T-cell (primary cell): Measurements from ENCODE around the gene NEUROD1. TPM values are rescaled to one million over a fixed set of nuclear protein-coding genes. Genes with fewer than 3 reads are reported as not detected.

Source experiments
- ATAC-seq, 4 experiments: fragments of 200-7000 bp in 3 of 4; fragments of 150-1000 bp in 1 of 4; cut with Tn5 transposase; replicated peaks in 1 of 4; 1 replicate in 3 of 4; 2 replicates in 1 of 4; pipeline ENCODE4 v1.10.0; 2021; ENCODE audit warnings: moderate library complexity in 3 of 4, mild to moderate bottlenecking in 2 of 4, moderate number of reproducible peaks in 1 of 4
- CTCF ChIA-PET, 2 donors: fragments of 300-600 bp; sonication (Branson Sonifier 250); formaldehyde crosslinking; loops; one replicate each; lab custom pipeline; 2022; ENCODE audit warnings: antibody characterized with exemption in 2 of 2; lab: Charles Lee
- POLR2A ChIA-PET, 2 donors: fragments of 300-600 bp; sonication (Branson Sonifier 250); formaldehyde crosslinking; loops; one replicate each; lab custom pipeline; 2022; ENCODE audit warnings: antibody characterized with exemption in 2 of 2; lab: Charles Lee
- DNase-seq, 35 experiments: peaks; one replicate each; pipeline versions ENCODE4 v3.0.0 to v3.0.0-alpha.2; 2013 to 2023
- H3K27ac ChIP-seq: one replicate; pipeline ENCODE4 v1.5.1; 2013; ENCODE audit warnings: low read length
- H3K27me3 ChIP-seq, 2 experiments: replicated peaks in 1 of 2; 1 replicate in 1 of 2; 2 replicates in 1 of 2; pipeline versions ENCODE4 v1.6.1 to v1.7.0; 2013; ENCODE audit warnings: low read length in 1 of 2, mixed read lengths in 1 of 2; ENCODE audit not compliant: control insufficient read depth in 2 of 2, insufficient read depth in 2 of 2; ENCODE audit errors: extremely low read depth in 1 of 2
- H3K36me3 ChIP-seq, 2 donors: 1 replicate in 1 of 2; 2 replicates in 1 of 2; pipeline versions ENCODE4 v1.6.1 to v1.7.0; 2013; ENCODE audit warnings: low read length in 1 of 2; ENCODE audit not compliant: control insufficient read depth in 2 of 2, insufficient read depth in 1 of 2; ENCODE audit errors: extremely low read depth in 1 of 2
- H3K4me1 ChIP-seq, 2 experiments: 1 replicate in 1 of 2; 2 replicates in 1 of 2; pipeline versions ENCODE4 v1.6.1 to v1.7.0; 2013; ENCODE audit warnings: low read length in 2 of 2, mixed read lengths in 1 of 2; ENCODE audit not compliant: insufficient read depth in 2 of 2, control insufficient read depth in 1 of 2; ENCODE audit errors: extremely low read depth in 1 of 2
- H3K4me3 ChIP-seq, 2 donors: 1 replicate in 1 of 2; 2 replicates in 1 of 2; pipeline versions ENCODE4 v1.5.1 to v1.7.0; 2013; ENCODE audit warnings: mild to moderate bottlenecking in 2 of 2, low read length in 1 of 2, moderate library complexity in 1 of 2; ENCODE audit not compliant: control insufficient read depth in 1 of 2; ENCODE audit errors: extremely low read depth in 1 of 2
- H3K9me3 ChIP-seq: 2 replicates; pipeline ENCODE4 v1.7.0; 2013
- H3K27ac Mint-ChIP-seq, 2 donors: one replicate each; pipeline ENCODE4 v1.8.0; 2020 to 2021; ENCODE audit warnings: mild to moderate bottlenecking in 2 of 2, mixed read lengths in 2 of 2
- H3K27me3 Mint-ChIP-seq, 2 donors: one replicate each; pipeline ENCODE4 v1.8.0; 2021 to 2022; ENCODE audit warnings: mixed read lengths in 2 of 2
- H3K36me3 Mint-ChIP-seq: one replicate; pipeline ENCODE4 v1.8.0; 2021; ENCODE audit warnings: mixed read lengths
- H3K4me1 Mint-ChIP-seq, 3 donors: one replicate each; pipeline ENCODE4 v1.8.0; 2020 to 2022; ENCODE audit warnings: mixed read lengths in 3 of 3, mild to moderate bottlenecking in 1 of 3
- H3K4me3 Mint-ChIP-seq, 3 donors: one replicate each; pipeline ENCODE4 v1.8.0; 2020 to 2022; ENCODE audit warnings: mild to moderate bottlenecking in 3 of 3, mixed read lengths in 3 of 3, moderate library complexity in 3 of 3
- H3K9me3 Mint-ChIP-seq, 3 donors: one replicate each; pipeline ENCODE4 v1.8.0; 2020 to 2022; ENCODE audit warnings: mixed read lengths in 3 of 3
- WGBS: methylation state at CpG from one replicate; pipeline ENCODE4 v1.1.5; 2013; ENCODE audit warnings: missing lambda C conversion rate; ENCODE audit not compliant: insufficient coverage; 5-methylcytosine and 5-hydroxymethylcytosine counted together
- total RNA-seq, 35 experiments: library from RNA in 6 of 35; stranded (reverse) in 6 of 35; fragments of 120-200 nt in 1 of 35; gene quantifications; one replicate each; pipeline versions ENCODE4 v1.2.1 to v1.2.4 and lab custom pipeline; 2013 to 2026

The NEUROD1 gene
- total RNA-seq, 5 donors from 2014 or later (not counting 1 experiment from before 2014, with no cell fraction given): not detected

- Histone ChIP-seq H3K27ac (no peak overlapping the region), H3K36me3 (no peaks in the 10 kb centered on the region), H3K4me1 (peaks cover 0 to 8% of the 10 kb centered on the region in 2 experiments), H3K4me3 (no peak overlapping the region), H3K27me3 (peaks cover 23 to 36% of the 10 kb centered on the region in 2 experiments), H3K9me3 (peaks cover 2% of the 10 kb centered on the region)
- POLR2A ChIA-PET: interaction anchor here in 1 of 2 donors (0.6 kb wide), 1 partner anchor 12 kb away, joined by 4 read pairs; no protein-coding TSS in a partner anchor
- peaks cover 3% of the 10 kb centered on the region for H3K36me3 Mint-ChIP-seq
- DNase-seq (no peak), ATAC-seq (no peak)
- peaks cover 51 to 57% of the 10 kb centered on the region in 2 donors for H3K27me3 Mint-ChIP-seq
- no peak overlapping the region for H3K27ac Mint-ChIP-seq
- CTCF ChIA-PET: no interaction called here
- peaks cover 0 to 18% (median 4%) of the 10 kb centered on the region in 3 donors for H3K9me3 Mint-ChIP-seq
- H3K4me1 Mint-ChIP-seq: peaks cover 12 to 32% (median 22%) of the 10 kb centered on the region in 3 donors
- WGBS: 43% methylated on average over 1 of the region's 4 CpGs
- H3K4me3 Mint-ChIP-seq: no peak overlapping the region
Measured at GRCh38 chr2:181675254-181675653, 5.1 kb downstream of the NEUROD1 start.

GRCh38 chr2:181674461-181674860, 5.9 kb downstream of the NEUROD1 start:
- ChIA-PET POLR2A (interaction anchor here in 1 of 2 donors (0.6 kb wide), 1 partner anchor 11 kb away, joined by 4 read pairs; no protein-coding TSS in a partner anchor), CTCF (no interaction called here)
- peaks cover 46 to 49% of the 10 kb centered on the region in 2 donors for H3K27me3 Mint-ChIP-seq
- peaks cover 10 to 28% (median 18%) of the 10 kb centered on the region in 3 donors for H3K4me1 Mint-ChIP-seq
- Histone ChIP-seq H3K4me1 (peaks cover 0 to 8% of the 10 kb centered on the region in 2 experiments), H3K27ac (no peak overlapping the region), H3K9me3 (peaks cover 2% of the 10 kb centered on the region), H3K27me3 (peaks cover 18 to 29% of the 10 kb centered on the region in 2 experiments), H3K4me3 (no peak overlapping the region), H3K36me3 (no peaks in the 10 kb centered on the region)
- H3K9me3 Mint-ChIP-seq: peaks cover 0 to 14% (median 4%) of the 10 kb centered on the region in 3 donors
- DNase-seq (no peak), ATAC-seq (no peak)
- no peaks in the 10 kb centered on the region for H3K36me3 Mint-ChIP-seq
- H3K4me3 Mint-ChIP-seq: no peak overlapping the region
- no peak overlapping the region for H3K27ac Mint-ChIP-seq

- H3K36me3 Mint-ChIP-seq: no peaks in the 10 kb centered on the region
- no peak overlapping the region for H3K4me3 Mint-ChIP-seq
- Histone ChIP-seq H3K9me3 (peaks cover 2% of the 10 kb centered on the region), H3K4me1 (peaks cover 0 to 6% of the 10 kb centered on the region in 2 experiments), H3K27me3 (peaks cover 7 to 22% of the 10 kb centered on the region in 2 experiments), H3K4me3 (no peak overlapping the region), H3K27ac (no peak overlapping the region), H3K36me3 (no peaks in the 10 kb centered on the region)
- ATAC-seq: no peak
- no peak overlapping the region for H3K27ac Mint-ChIP-seq
- POLR2A ChIA-PET: no interaction called here
- 90% methylated on average over 2 of the region's 2 CpGs for WGBS
- H3K27me3 Mint-ChIP-seq: peaks cover 43 to 50% of the 10 kb centered on the region in 2 donors
- CTCF ChIA-PET: no interaction called here
- DNase-seq: no peak
- peaks cover 0 to 4% (median 0%) of the 10 kb centered on the region in 3 donors for H3K9me3 Mint-ChIP-seq
- peaks cover 6 to 17% (median 10%) of the 10 kb centered on the region in 3 donors for H3K4me1 Mint-ChIP-seq
Measured at GRCh38 chr2:181673173-181673572, 7.1 kb downstream of the NEUROD1 start.

GRCh38 chr2:181672255-181673008, 7.9 kb downstream of the NEUROD1 start:
- no peak for ATAC-seq
- Mint-ChIP-seq H3K27ac (no peak overlapping the region), H3K36me3 (no peaks in the 10 kb centered on the region), H3K4me3 (no peak overlapping the region), H3K4me1 (peaks cover 0 to 9% (median 6%) of the 10 kb centered on the region in 3 donors), H3K9me3 (no peaks in the 10 kb centered on the region), H3K27me3 (peaks cover 36 to 48% of the 10 kb centered on the region in 2 donors)
- ChIA-PET CTCF (no interaction called here), POLR2A (no interaction called here)
- peaks cover under 1% of the 10 kb centered on the region for H3K9me3 ChIP-seq
- peaks cover 0 to 18% of the 10 kb centered on the region in 2 experiments for H3K27me3 ChIP-seq
- no peaks in the 10 kb centered on the region for H3K36me3 ChIP-seq
- DNase-seq: no peak
- no peaks in the 10 kb centered on the region for H3K4me1 ChIP-seq
- H3K27ac ChIP-seq: no peak overlapping the region
- no peak overlapping the region for H3K4me3 ChIP-seq

- no peaks in the 10 kb centered on the region for H3K9me3 ChIP-seq
- H3K27ac ChIP-seq: no peak overlapping the region
- ChIA-PET CTCF (interaction anchor here in 1 of 2 donors (0.6 kb wide), 1 partner anchor 1115 kb away, joined by 3 read pairs; no protein-coding TSS in a partner anchor), POLR2A (no interaction called here)
- DNase-seq (no peak), ATAC-seq (no peak)
- WGBS: no CpG with 5 or more reads among the region's 1 CpG
- peaks cover 3% of the 10 kb centered on the region for H3K36me3 Mint-ChIP-seq
- no peak overlapping the region for H3K27ac Mint-ChIP-seq
- H3K27me3 Mint-ChIP-seq: peaks cover 28 to 47% of the 10 kb centered on the region in 2 donors
- no peak overlapping the region for H3K4me3 ChIP-seq
- H3K36me3 ChIP-seq: no peaks in the 10 kb centered on the region
- H3K9me3 Mint-ChIP-seq: peaks cover 4 to 10% (median 5%) of the 10 kb centered on the region in 3 donors
- peaks cover 0 to 9% (median 6%) of the 10 kb centered on the region in 3 donors for H3K4me1 Mint-ChIP-seq
- H3K27me3 ChIP-seq: peaks cover 0 to 17% of the 10 kb centered on the region in 2 experiments
- H3K4me3 Mint-ChIP-seq: no peak overlapping the region
- H3K4me1 ChIP-seq: no peaks in the 10 kb centered on the region
Measured at GRCh38 chr2:181670632-181671031, 9.7 kb downstream of the NEUROD1 start.

- WGBS: no CpG with 5 or more reads among the region's 1 CpG
- Mint-ChIP-seq H3K36me3 (peaks cover 3% of the 10 kb centered on the region), H3K27ac (no peak overlapping the region), H3K4me3 (no peak overlapping the region), H3K4me1 (peaks cover 0 to under 1% (median 0%) of the 10 kb centered on the region in 3 donors), H3K27me3 (peaks cover 16 to 32% of the 10 kb centered on the region in 2 donors), H3K9me3 (peaks cover 5 to 14% (median 6%) of the 10 kb centered on the region in 3 donors)
- no peaks in the 10 kb centered on the region for H3K4me1 ChIP-seq
- ChIA-PET POLR2A (interaction anchor here in 1 of 2 donors (0.5 kb wide), 1 partner anchor 170 kb away, joined by 6 read pairs; no protein-coding TSS in a partner anchor), CTCF (interaction anchor here in 1 of 2 donors (1.0 kb wide), 1 partner anchor 48 kb away, joined by 3 read pairs; no protein-coding TSS in a partner anchor)
- ATAC-seq (no peak), DNase-seq (no peak)
- H3K4me3 ChIP-seq: no peak overlapping the region
- no peaks in the 10 kb centered on the region for H3K9me3 ChIP-seq
- H3K27me3 ChIP-seq: no peaks in the 10 kb centered on the region
- no peaks in the 10 kb centered on the region for H3K36me3 ChIP-seq
- no peak overlapping the region for H3K27ac ChIP-seq
Measured at GRCh38 chr2:181667234-181667633, 13.1 kb downstream of the NEUROD1 start.
